UCSD-AML1 (cell line): Measurements from ENCODE around the gene LGR5.
"Not testable (repeated sequence)": the region's sequence is repeated elsewhere in the genome, so short reads cannot be mapped to it uniquely, and the experiment has no call there.

ENCODE experiments used
- DNase-seq: peaks from one replicate; lab custom pipeline; 2025; ENCODE audit not compliant: unreplicated experiment; lab: John Stamatoyannopoulos, UW

The LGR5 gene

GRCh38 chr12:71469258-71469750 is 29.7 kb downstream of the LGR5 start:
- DNase-seq = peak; percentile 6

- no peak for DNase-seq
These were observed 32.9 kb downstream of the LGR5 start for GRCh38 chr12:71472441-71472911.

- DNase-seq = no peak
These were observed 35.2 kb downstream of the LGR5 start for GRCh38 chr12:71474791-71475190.

- no peak for DNase-seq
These were observed 35.7 kb downstream of the LGR5 start for GRCh38 chr12:71475280-71475679.

GRCh38 chr12:71476513-71476912 is 36.9 kb downstream of the LGR5 start:
- DNase-seq = no peak

GRCh38 chr12:71477609-71478008 is 38.0 kb downstream of the LGR5 start:
- no peak for DNase-seq

GRCh38 chr12:71478270-71478669 is 38.7 kb downstream of the LGR5 start:
- DNase-seq = no peak

GRCh38 chr12:71484272-71484905 is 44.8 kb downstream of the LGR5 start:
- DNase-seq = no peak

GRCh38 chr12:71490844-71491243 is 51.2 kb downstream of the LGR5 start:
- DNase-seq = not testable (repeated sequence)

GRCh38 chr12:71492604-71493003 is 53.0 kb downstream of the LGR5 start:
- DNase-seq = no peak

GRCh38 chr12:71499834-71500233 is 60.2 kb downstream of the LGR5 start:
- no peak for DNase-seq

GRCh38 chr12:71503579-71504391 is 64.2 kb downstream of the LGR5 start:
- peak; percentile 8 for DNase-seq

GRCh38 chr12:71504476-71504875 is 64.9 kb downstream of the LGR5 start:
- DNase-seq = no peak

- DNase-seq = no peak
These were observed 70.1 kb downstream of the LGR5 start for GRCh38 chr12:71509705-71510104.

- DNase-seq = no peak
These were observed 77.7 kb downstream of the LGR5 start for GRCh38 chr12:71517145-71517846.

- no peak for DNase-seq
These were observed 81.5 kb downstream of the LGR5 start for GRCh38 chr12:71521125-71521524.

- no peak for DNase-seq
These were observed 85.0 kb downstream of the LGR5 start for GRCh38 chr12:71524626-71525025.

GRCh38 chr12:71533703-71534102 is 94.1 kb downstream of the LGR5 start:
- DNase-seq = no peak

GRCh38 chr12:71536279-71536938 is 96.8 kb downstream of the LGR5 start:
- DNase-seq = no peak

GRCh38 chr12:71536939-71537622 is 97.5 kb downstream of the LGR5 start:
- DNase-seq = no peak

- DNase-seq = no peak
These were observed 99.2 kb downstream of the LGR5 start for GRCh38 chr12:71538807-71539206.
